ENCODE measurements around the gene ATXN7.

The ATXN7 gene

DNA sequence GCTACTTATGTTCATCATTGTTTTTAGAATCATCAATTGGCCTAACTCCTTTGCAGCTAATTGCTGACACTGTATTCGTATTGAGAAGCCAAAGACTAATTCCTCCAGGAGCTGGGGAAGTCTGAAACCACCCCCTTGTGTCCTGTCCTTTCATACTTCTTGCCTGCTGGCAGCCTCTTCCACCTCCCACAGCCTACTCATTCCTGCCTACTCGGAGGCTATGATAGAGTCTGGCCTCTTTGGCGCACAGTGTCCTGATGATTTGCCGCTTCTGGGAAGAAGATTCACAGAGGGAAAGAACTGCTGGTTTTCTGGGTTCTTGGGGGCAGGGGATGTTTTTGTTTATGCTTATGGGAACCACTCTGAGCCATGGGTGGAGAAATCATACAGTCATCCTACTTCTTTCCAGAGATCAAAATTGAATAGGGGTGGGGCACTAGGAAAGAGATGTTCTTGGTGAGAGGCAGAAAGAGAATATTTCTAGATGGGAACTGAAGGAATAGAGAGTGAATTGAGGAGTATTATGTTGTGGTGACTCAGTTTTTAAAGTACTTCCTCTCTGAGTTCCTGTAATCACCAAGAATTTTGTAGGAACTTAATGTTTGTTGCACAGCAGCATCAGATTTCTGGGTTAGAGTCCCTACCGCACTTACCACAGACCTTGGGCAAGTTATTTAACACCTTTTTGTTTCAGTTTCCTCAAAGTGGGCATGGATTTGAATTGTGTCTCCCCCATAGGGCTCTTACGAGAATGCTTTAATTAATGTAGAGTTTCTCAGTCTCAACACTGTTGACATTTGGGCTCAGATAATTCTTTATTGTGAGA, 70.6 kb downstream of the ATXN7 start:
- TF ChIP-seq, protein P1, sequence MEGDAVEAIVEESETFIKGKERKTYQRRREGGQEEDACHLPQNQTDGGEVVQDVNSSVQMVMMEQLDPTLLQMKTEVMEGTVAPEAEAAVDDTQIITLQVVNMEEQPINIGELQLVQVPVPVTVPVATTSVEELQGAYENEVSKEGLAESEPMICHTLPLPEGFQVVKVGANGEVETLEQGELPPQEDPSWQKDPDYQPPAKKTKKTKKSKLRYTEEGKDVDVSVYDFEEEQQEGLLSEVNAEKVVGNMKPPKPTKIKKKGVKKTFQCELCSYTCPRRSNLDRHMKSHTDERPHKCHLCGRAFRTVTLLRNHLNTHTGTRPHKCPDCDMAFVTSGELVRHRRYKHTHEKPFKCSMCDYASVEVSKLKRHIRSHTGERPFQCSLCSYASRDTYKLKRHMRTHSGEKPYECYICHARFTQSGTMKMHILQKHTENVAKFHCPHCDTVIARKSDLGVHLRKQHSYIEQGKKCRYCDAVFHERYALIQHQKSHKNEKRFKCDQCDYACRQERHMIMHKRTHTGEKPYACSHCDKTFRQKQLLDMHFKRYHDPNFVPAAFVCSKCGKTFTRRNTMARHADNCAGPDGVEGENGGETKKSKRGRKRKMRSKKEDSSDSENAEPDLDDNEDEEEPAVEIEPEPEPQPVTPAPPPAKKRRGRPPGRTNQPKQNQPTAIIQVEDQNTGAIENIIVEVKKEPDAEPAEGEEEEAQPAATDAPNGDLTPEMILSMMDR (IDR thresholded peaks at IDR 0.05), result no peak
- no peak for TF ChIP-seq ZFX (IDR thresholded peaks at IDR 0.05; ENCODE audit: borderline replicate concordance)
- no peak overlapping the region for H3K27ac ChIP-seq

DNA sequence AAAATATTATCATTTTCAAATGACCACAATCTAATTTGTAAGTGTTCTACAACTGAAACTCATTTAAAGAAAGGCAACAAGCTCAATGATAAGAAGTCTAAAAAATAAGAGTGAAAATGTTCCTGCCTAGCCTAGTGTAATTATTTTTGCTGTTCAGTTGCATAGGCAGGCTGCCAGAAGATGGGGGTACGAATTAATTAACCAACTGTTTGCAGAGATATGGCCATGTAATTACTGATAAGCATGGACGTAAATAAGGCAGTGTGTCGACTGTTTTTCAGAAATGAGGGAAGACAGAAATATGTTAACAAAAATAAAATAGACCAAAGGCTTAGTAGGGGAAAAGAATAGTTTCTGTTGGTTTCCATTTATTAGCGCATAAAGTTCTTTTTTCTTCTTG, 73.3 kb downstream of the ATXN7 start:
- TF ChIP-seq ZFX (IDR thresholded peaks at IDR 0.05; ENCODE audit: borderline replicate concordance), result no peak
- TF ChIP-seq, protein P1 (IDR thresholded peaks at IDR 0.05), result no peak
- H3K27ac ChIP-seq, result no peak overlapping the region

DNA sequence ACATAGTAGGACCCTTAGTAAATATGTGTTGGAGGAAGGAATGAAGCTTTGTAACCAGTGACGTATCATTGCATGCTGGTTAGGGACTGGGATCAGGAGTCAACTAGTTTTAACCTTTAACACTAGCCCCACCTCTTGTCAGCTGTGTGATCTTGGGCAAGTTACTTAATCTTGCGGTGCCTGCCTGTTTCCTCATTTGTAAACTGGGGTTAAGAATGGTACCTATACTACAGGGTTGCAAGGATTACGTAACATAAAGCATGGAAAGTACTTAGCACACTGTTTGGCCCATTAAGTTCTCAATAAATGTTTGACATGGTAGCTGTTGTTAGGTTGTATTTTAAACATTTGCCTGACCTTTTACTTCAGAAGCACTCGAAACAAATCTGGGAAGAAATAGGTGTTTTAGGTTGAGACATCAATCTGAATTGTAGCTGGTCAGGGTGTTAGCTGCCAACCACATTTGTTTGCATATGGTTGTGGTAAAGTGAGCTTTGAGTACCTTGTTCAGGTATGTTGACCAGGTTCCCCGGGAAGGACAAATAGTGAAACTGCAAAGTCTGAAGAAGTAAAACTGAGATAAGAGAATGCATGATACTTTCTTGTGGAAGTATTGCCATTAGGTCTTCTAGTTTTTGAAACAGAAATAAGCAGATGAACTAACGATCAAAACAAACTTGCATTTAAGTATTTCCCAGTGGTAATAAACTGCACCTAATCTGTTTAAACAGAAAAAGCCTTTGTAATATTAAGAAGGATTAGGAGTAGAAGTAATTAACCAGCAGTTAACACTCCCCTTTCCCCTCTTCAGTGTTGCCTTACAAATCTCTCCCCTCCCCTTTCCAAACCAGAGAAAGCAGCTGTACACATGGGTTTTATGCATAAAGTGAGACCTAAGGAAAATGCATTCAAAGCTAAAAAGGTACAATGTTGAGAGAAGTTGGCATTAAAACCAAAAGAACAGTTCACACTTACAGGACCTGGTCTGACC, 74.3 kb downstream of the ATXN7 start:
- TF ChIP-seq ZFX (IDR thresholded peaks at IDR 0.05; ENCODE audit: borderline replicate concordance), result no peak
- TF ChIP-seq, protein P1 (IDR thresholded peaks at IDR 0.05), result no peak

GRCh38 chr3:63940389-63940757, 76.7 kb downstream of the ATXN7 start:
- H3K27ac ChIP-seq, result no peak overlapping the region
- TF ChIP-seq, protein P1 (IDR thresholded peaks at IDR 0.05), result no peak
- TF ChIP-seq ZFX (IDR thresholded peaks at IDR 0.05; ENCODE audit: borderline replicate concordance), result no peak

More for the DNA sequence above, 74.3 kb downstream of the ATXN7 start:
- no peak overlapping the region for H3K27ac ChIP-seq

- TF ChIP-seq, protein P1 (IDR thresholded peaks at IDR 0.05), result no peak
- no peak for TF ChIP-seq ZFX (IDR thresholded peaks at IDR 0.05; ENCODE audit: borderline replicate concordance)
- H3K27ac ChIP-seq, result no peak overlapping the region
These were observed 78.9 kb downstream of the ATXN7 start for GRCh38 chr3:63942528-63942927.

GRCh38 chr3:63943678-63944077, 80.0 kb downstream of the ATXN7 start:
- TF ChIP-seq, protein P1 (IDR thresholded peaks at IDR 0.05), result no peak
- TF ChIP-seq ZFX (IDR thresholded peaks at IDR 0.05; ENCODE audit: borderline replicate concordance), result no peak
- H3K27ac ChIP-seq, result no peak overlapping the region

Data from 22Rv1 (cell line).